Measurements from ENCODE around the gene MTMR12.

The MTMR12 gene

DNA sequence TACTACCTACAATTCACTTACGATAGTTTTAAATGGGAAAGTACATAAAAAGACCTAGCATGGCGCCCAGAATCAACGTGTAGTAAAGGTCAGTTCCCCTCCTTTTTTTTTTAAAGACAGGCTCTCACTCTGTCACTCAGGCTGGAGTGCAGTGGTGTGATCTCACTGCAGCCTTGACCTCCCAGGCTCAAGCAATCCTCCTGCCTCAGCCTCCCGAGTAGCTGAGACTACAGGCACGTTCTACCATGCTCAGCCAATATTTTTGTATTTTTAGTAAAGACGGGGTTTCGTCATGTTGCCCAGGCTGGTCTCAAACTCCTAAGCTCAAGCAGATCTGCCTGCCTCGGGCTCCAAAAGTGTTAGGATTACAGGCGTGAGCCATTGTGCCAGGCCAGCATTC lies 40.7 kb upstream of the MTMR12 start:
- no peaks in the 10 kb centered on the region for H3K4me1 Mint-ChIP-seq
- H3K27me3 Mint-ChIP-seq (ENCODE audit: low read depth): no peaks in the 10 kb centered on the region
- H3K27ac Mint-ChIP-seq: no peak overlapping the region
- TF ChIP-seq, protein P1, sequence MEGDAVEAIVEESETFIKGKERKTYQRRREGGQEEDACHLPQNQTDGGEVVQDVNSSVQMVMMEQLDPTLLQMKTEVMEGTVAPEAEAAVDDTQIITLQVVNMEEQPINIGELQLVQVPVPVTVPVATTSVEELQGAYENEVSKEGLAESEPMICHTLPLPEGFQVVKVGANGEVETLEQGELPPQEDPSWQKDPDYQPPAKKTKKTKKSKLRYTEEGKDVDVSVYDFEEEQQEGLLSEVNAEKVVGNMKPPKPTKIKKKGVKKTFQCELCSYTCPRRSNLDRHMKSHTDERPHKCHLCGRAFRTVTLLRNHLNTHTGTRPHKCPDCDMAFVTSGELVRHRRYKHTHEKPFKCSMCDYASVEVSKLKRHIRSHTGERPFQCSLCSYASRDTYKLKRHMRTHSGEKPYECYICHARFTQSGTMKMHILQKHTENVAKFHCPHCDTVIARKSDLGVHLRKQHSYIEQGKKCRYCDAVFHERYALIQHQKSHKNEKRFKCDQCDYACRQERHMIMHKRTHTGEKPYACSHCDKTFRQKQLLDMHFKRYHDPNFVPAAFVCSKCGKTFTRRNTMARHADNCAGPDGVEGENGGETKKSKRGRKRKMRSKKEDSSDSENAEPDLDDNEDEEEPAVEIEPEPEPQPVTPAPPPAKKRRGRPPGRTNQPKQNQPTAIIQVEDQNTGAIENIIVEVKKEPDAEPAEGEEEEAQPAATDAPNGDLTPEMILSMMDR (IDR thresholded peaks at IDR 0.05; ENCODE audit: unreplicated experiment in 3 of 3): no peak
- H3K9me3 Mint-ChIP-seq: peaks cover 5% of the 10 kb centered on the region
- no peak overlapping the region for H3K4me3 Mint-ChIP-seq
- peaks cover 35% of the 10 kb centered on the region for H3K36me3 Mint-ChIP-seq (ENCODE audit: low read depth)

DNA sequence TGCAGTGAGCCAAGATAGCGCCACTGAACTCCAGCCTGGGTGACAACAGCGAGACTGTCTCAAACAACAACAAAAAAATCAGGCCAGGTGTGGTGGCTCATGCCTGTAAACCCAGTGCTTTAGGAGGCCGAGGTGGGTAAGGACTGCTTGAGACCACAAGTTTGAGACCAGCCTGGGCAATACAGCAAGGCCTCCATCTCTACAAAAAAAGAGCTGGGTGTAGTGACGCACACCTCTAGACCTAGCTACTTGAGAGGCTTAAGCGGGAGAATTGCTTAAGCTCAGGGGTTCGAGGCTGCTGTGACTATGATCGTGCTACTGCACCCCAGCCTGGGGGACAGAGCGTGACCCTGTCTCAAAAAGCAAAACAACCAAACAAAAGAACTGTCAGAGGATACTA lies 39.9 kb upstream of the MTMR12 start:
- Mint-ChIP-seq H3K27ac (no peak overlapping the region), H3K9me3 (peaks cover 10% of the 10 kb centered on the region), H3K27me3 (ENCODE audit: low read depth) (no peaks in the 10 kb centered on the region), H3K4me3 (no peak overlapping the region), H3K36me3 (ENCODE audit: low read depth) (peaks cover 32% of the 10 kb centered on the region), H3K4me1 (no peaks in the 10 kb centered on the region)
- TF ChIP-seq, protein P1 (IDR thresholded peaks at IDR 0.05; ENCODE audit: unreplicated experiment in 3 of 3): no peak

DNA sequence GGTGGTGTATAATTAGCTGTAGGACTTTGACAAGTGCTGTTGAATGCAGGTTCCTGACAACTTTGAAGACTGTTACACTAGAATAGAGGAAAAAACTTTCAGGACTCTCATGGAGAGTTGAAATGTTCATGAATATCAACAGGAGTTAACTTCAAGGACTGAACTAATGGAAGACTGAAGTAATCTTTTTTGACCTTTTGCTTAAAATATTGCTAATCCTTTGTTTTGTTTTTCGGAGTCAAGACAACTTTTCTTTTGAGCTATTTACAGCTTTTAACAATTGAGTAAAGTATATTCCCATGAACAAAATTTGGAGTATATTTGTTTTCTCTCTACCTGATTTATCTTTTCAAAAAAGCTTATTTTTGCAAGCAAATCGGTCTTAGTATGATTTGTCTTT lies 34.1 kb upstream of the MTMR12 start:
- Mint-ChIP-seq H3K27me3 (ENCODE audit: low read depth) (no peaks in the 10 kb centered on the region), H3K9me3 (peaks cover 39% of the 10 kb centered on the region), H3K4me3 (no peak overlapping the region), H3K4me1 (no peaks in the 10 kb centered on the region), H3K36me3 (ENCODE audit: low read depth) (peaks cover 8% of the 10 kb centered on the region), H3K27ac (no peak overlapping the region)
- TF ChIP-seq, protein P1 (IDR thresholded peaks at IDR 0.05; ENCODE audit: unreplicated experiment in 3 of 3): no peak

DNA sequence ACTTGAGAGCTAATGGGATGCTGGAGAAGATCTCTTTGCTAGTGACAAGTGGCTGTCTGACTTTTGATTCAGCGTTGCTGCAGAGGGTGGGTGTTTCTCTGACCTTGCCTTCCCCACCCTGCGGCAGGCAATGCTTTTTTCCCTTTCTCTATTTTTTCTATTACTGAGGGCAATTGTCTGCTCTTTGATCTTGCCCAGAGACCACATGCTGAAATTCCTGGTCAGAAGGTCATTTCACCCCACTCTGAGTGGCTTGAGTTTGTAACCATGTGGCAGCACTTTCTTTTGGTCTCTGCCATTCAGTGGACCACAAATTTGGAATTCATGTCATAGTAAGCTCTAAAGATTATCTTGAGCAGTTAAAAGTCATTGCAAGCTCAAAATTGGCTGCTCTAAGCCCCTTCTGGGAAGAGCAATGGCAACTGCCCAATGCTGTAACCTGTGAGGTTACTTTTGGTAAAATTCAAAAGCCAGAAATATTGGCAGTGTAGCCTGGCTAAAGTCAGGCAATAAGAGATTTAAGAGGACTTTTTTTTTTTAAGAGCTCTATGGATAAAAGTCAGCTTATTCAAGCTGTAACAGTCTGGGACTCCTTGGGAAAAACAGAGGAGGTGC lies 30.4 kb upstream of the MTMR12 start:
- Mint-ChIP-seq H3K27ac (no peak overlapping the region), H3K9me3 (peaks cover 45% of the 10 kb centered on the region), H3K36me3 (ENCODE audit: low read depth) (peaks cover 17% of the 10 kb centered on the region), H3K4me3 (no peak overlapping the region), H3K27me3 (ENCODE audit: low read depth) (no peaks in the 10 kb centered on the region), H3K4me1 (no peaks in the 10 kb centered on the region)
- TF ChIP-seq, protein P1 (IDR thresholded peaks at IDR 0.05; ENCODE audit: unreplicated experiment in 3 of 3): no peak

DNA sequence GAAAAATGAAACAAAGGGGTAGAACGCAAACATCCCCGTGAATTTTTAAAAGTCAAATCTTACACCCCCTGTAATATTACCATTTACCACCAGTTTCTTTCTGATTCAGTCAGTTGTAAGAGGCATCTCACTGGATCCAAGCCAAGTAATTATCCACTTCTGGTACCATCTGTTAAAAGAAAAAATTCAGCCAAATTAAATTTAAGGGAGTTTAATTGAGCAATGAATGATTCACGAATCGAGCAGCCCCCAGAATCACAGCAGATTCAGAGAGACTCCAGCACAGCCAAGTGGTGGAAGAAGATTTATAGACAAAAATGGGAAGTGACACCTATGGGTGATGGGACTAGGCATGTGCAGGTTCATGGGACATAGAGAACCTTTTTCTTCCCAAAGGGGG lies 29.9 kb upstream of the MTMR12 start:
- no peak overlapping the region for H3K27ac Mint-ChIP-seq
- H3K4me3 Mint-ChIP-seq: no peak overlapping the region
- peaks cover 45% of the 10 kb centered on the region for H3K9me3 Mint-ChIP-seq
- no peaks in the 10 kb centered on the region for H3K4me1 Mint-ChIP-seq
- TF ChIP-seq, protein P1 (IDR thresholded peaks at IDR 0.05; ENCODE audit: unreplicated experiment in 3 of 3): no peak
- peaks cover 19% of the 10 kb centered on the region for H3K36me3 Mint-ChIP-seq (ENCODE audit: low read depth)
- no peaks in the 10 kb centered on the region for H3K27me3 Mint-ChIP-seq (ENCODE audit: low read depth)

DNA sequence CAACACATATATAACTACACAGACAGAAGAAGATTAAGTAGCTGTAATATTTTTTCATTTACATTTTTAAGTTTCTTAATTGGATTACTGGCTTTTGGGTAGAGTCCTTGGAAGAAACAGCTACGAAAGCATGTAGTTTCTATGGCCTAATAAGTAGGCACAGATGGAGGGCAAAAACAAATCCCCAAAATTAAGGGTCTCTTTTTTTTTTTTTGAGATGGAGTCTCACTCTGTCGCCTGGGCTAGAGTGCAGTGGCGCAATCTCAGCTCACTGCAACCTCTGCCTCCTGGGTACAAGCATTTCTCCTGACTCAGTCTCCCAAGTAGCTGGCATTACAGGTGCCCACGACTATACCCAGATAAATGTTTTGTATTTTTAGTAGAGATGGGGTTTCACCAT lies 27.1 kb upstream of the MTMR12 start:
- Mint-ChIP-seq H3K27me3 (ENCODE audit: low read depth) (no peaks in the 10 kb centered on the region), H3K4me1 (no peaks in the 10 kb centered on the region), H3K4me3 (no peak overlapping the region), H3K36me3 (ENCODE audit: low read depth) (peaks cover 19% of the 10 kb centered on the region), H3K9me3 (peaks cover 53% of the 10 kb centered on the region), H3K27ac (no peak overlapping the region)
- TF ChIP-seq, protein P1 (IDR thresholded peaks at IDR 0.05; ENCODE audit: unreplicated experiment in 3 of 3): no peak

Measured in nephron (organoid).